CD8-positive, alpha-beta memory T cell (primary cell): ENCODE measurements around the gene FAM174B. TPM values are rescaled to one million over a fixed set of nuclear protein-coding genes. Genes with fewer than 3 reads are reported as not detected.

Experiments used
- CTCF ChIA-PET: fragments of 350-600 bp; sonication (Branson Sonifier 250); formaldehyde crosslinking; loops from one replicate; lab custom pipeline; 2021; ENCODE audit warnings: antibody characterized with exemption; lab: Charles Lee
- POLR2A ChIA-PET: fragments of 350-600 bp; sonication (Branson Sonifier 250); formaldehyde crosslinking; loops from one replicate; lab custom pipeline; 2021; ENCODE audit warnings: antibody characterized with exemption; lab: Charles Lee
- DNase-seq, 5 donors: peaks; one replicate each; pipeline versions ENCODE4 v3.0.0 to v3.0.0-alpha.2; 2020 to 2022; ENCODE audit warnings: mixed read lengths in 1 of 5
- H3K27ac ChIP-seq: one replicate; pipeline ENCODE4 v1.7.0; 2013; ENCODE audit warnings: low read depth, mild to moderate bottlenecking, low read length, moderate library complexity
- H3K27me3 ChIP-seq: 2 replicates; pipeline ENCODE4 v1.7.0; 2013; ENCODE audit warnings: low read length, mild to moderate bottlenecking; ENCODE audit not compliant: insufficient read depth, poor library complexity, severe bottlenecking
- H3K36me3 ChIP-seq: 2 replicates; pipeline ENCODE4 v1.7.0; 2013; ENCODE audit warnings: mild to moderate bottlenecking, low read length, moderate library complexity; ENCODE audit not compliant: insufficient read depth
- H3K4me1 ChIP-seq: 2 replicates; pipeline ENCODE4 v1.7.0; 2013; ENCODE audit warnings: mild to moderate bottlenecking, low read length, moderate library complexity; ENCODE audit not compliant: insufficient read depth
- H3K4me3 ChIP-seq: 2 replicates; pipeline ENCODE4 v1.7.0; 2013; ENCODE audit warnings: mild to moderate bottlenecking, low read length
- H3K9me3 ChIP-seq: 2 replicates; pipeline ENCODE4 v1.7.0; 2013; ENCODE audit warnings: mild to moderate bottlenecking, low read length
- H3K27ac Mint-ChIP-seq, 8 donors: one replicate each; pipeline ENCODE4 v1.8.0; 2020 to 2021; ENCODE audit warnings: mixed read lengths in 8 of 8, mild to moderate bottlenecking in 6 of 8, inconsistent platforms in 3 of 8, moderate library complexity in 3 of 8
- H3K27me3 Mint-ChIP-seq, 2 donors: one replicate each; pipeline ENCODE4 v1.8.0; 2020 to 2021; ENCODE audit warnings: mixed read lengths in 2 of 2, mild to moderate bottlenecking in 1 of 2, moderate library complexity in 1 of 2
- H3K36me3 Mint-ChIP-seq, 3 donors: one replicate each; pipeline ENCODE4 v1.8.0; 2020 to 2021; ENCODE audit warnings: mixed read lengths in 3 of 3, inconsistent platforms in 1 of 3, mild to moderate bottlenecking in 1 of 3
- H3K4me1 Mint-ChIP-seq, 3 donors: one replicate each; pipeline ENCODE4 v1.8.0; 2020 to 2021; ENCODE audit warnings: mixed read lengths in 3 of 3, inconsistent platforms in 1 of 3, mild to moderate bottlenecking in 1 of 3
- H3K4me3 Mint-ChIP-seq, 7 donors: one replicate each; pipeline ENCODE4 v1.8.0; 2020 to 2021; ENCODE audit warnings: mixed read lengths in 7 of 7, mild to moderate bottlenecking in 6 of 7, moderate library complexity in 4 of 7, inconsistent platforms in 2 of 7
- H3K9me3 Mint-ChIP-seq, 5 donors: one replicate each; pipeline ENCODE4 v1.8.0; 2020 to 2022; ENCODE audit warnings: mixed read lengths in 5 of 5, mild to moderate bottlenecking in 3 of 5, moderate library complexity in 2 of 5, inconsistent platforms in 1 of 5
- polyA plus RNA-seq: library from polyadenylated mRNA; unstranded; fragments of 300-500 nt; fragmentation: Illumina TruSeq; gene quantifications from one replicate; pipeline ENCODE4 v1.2.3, GENCODE V29; 2021
- total RNA-seq, 2 experiments: library from RNA; stranded (reverse); gene quantifications; one replicate each; pipeline ENCODE4 v1.2.3, GENCODE V29; 2021

Gene FAM174B
- total RNA-seq (1 to 10 TPM; 3.9 TPM), polyA plus RNA-seq (0.82 TPM)

DNA sequence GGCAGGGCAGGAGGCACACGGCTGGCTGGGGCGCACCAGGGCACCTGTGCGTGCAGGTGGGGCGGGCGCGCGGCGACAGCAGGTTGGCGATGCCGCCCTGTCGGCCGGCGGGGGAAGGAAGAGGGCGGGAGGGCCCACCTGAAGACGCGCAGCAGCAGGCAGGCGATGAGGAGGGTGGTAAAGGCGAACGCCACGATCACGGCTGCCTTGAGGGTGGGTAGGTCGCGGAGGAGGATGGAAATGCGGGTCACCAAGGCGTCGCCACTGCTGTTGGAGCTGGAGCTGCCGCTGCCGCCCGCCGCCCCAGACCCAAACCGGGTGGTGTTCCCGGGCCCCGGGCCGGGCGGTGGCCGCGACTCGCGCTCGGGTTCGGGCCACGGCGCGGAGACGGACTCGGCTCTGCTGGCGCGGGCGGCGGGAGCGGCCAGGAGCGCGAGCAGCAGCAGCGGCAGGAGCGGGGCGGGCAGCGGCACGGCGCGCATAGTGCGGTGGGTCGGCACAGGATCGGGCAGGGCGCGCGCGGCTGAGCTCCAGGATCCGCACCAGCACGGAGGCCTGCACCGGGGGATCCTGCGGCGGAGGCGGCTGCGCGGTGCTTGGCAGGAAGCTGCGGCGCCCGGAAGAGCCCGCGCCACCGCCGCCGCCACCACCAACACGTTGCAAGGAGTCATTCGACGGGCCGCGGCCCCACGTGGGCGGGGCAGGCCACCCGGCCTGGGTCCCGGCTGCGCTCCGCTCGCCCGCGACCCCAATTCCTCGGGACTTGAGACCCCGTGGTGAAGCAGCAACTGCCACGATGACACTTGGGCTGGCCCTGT lies at the start of gene FAM174B:
Gene FAM174B, minus strand, starts transcription at position 598 of the 818 bp plus-strand sequence.
- Mint-ChIP-seq H3K4me1 (peaks cover 5 to 14% (median 14%) of the 10 kb centered on the region in 3 donors), H3K4me3 (peak within 1 kb of the TSS in 6 of 7 donors; percentile 53 to 70 (median 61)), H3K27ac (no peak within 1 kb of the TSS), H3K9me3 (peaks cover 0 to 13% (median 3%) of the 10 kb centered on the region in 5 donors), H3K36me3 (peaks cover 0 to 3% (median 0%) of the 10 kb centered on the region in 3 donors), H3K27me3 (peaks cover 27 to 67% of the 10 kb centered on the region in 2 donors)
- no peaks in the 10 kb centered on the region for H3K4me1 ChIP-seq
- H3K36me3 ChIP-seq = no peaks in the 10 kb centered on the region
- ChIA-PET POLR2A (no interaction called here), CTCF (interaction anchor here (0.7 kb wide), 1 partner anchor 1581 kb away, joined by 3 read pairs; no protein-coding TSS in a partner anchor)
- no peaks in the 10 kb centered on the region for H3K9me3 ChIP-seq
- peak in 1 of 5 donors; percentile 10 for DNase-seq
- H3K27me3 ChIP-seq = no peaks in the 10 kb centered on the region
- no peak within 1 kb of the TSS for H3K27ac ChIP-seq
- H3K4me3 ChIP-seq = no peak within 1 kb of the TSS

DNA sequence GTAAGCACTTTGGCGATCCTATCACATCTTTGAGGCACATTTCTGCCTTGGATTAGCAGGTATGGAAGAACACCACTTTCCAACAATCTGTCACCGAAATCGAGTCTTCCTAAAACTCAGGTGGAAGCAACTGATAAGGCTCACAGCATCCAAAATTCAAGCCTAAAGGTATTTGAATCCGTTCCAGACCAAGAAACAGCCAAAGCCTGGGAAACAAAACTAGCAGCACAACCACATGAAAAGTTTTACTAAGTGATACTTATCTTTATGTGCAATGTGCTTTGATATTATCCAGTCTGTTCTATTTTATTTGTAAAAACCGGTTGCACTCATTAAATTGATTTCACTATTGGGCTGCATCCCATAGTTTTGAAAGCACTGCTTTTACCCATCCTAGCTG lies 40.5 kb upstream of the FAM174B start:
- H3K27me3 ChIP-seq = no peaks in the 10 kb centered on the region
- ChIA-PET POLR2A (no interaction called here), CTCF (no interaction called here)
- no peak overlapping the region for H3K27ac ChIP-seq
- H3K4me1 ChIP-seq = no peaks in the 10 kb centered on the region
- no peak overlapping the region for H3K4me3 ChIP-seq
- no peak for DNase-seq
- no peaks in the 10 kb centered on the region for H3K36me3 ChIP-seq
- H3K4me1 Mint-ChIP-seq = no peaks in the 10 kb centered on the region
- no peak overlapping the region for H3K27ac Mint-ChIP-seq
- peaks cover 0 to 3% (median 1%) of the 10 kb centered on the region in 5 donors for H3K9me3 Mint-ChIP-seq
- peaks cover 12 to 28% of the 10 kb centered on the region in 2 donors for H3K27me3 Mint-ChIP-seq
- H3K36me3 Mint-ChIP-seq = peaks cover 0 to 3% (median 0%) of the 10 kb centered on the region in 3 donors
- H3K4me3 Mint-ChIP-seq = no peak overlapping the region
- H3K9me3 ChIP-seq = no peaks in the 10 kb centered on the region

DNA sequence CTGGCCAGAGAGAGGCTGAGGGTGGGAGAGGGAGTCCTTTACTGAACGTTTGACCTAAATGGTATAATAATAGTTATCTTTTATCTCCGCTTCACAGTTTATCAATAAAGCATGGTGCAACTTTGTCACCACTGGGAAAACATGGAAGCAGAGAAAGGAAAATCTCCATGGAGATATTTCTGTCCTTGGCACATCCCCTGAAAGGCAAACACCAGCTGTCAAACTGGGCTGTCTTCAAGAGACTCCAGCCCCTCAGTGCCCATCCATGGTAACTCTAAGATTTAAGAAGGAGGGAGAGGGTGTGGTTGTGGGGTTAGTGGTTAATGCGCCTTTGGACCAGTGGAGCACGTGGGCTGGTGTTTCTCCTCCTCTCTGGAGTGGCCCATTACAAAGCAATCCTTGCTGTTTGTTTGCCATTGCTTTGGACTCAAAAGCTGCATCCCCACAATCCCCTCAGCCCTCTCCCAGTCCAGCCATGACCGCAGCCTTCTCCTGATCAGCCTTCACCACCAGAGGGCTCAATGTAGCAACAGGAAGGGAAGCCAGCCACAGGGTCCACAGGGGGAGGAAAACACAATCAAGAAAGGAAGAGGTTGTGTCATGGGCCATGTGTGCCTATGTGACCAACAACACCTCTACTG lies 38.2 kb upstream of the FAM174B start:
- Mint-ChIP-seq H3K36me3 (peaks cover 0 to 4% (median 0%) of the 10 kb centered on the region in 3 donors), H3K27me3 (peaks cover 9 to 29% of the 10 kb centered on the region in 2 donors), H3K27ac (no peak overlapping the region), H3K9me3 (peaks cover 3 to 9% (median 8%) of the 10 kb centered on the region in 5 donors), H3K4me3 (no peak overlapping the region), H3K4me1 (no peaks in the 10 kb centered on the region)
- H3K27ac ChIP-seq = no peak overlapping the region
- no peaks in the 10 kb centered on the region for H3K9me3 ChIP-seq
- ChIA-PET CTCF (no interaction called here), POLR2A (no interaction called here)
- no peaks in the 10 kb centered on the region for H3K27me3 ChIP-seq
- no peak overlapping the region for H3K4me3 ChIP-seq
- H3K4me1 ChIP-seq = no peaks in the 10 kb centered on the region
- no peaks in the 10 kb centered on the region for H3K36me3 ChIP-seq
- no peak for DNase-seq

DNA sequence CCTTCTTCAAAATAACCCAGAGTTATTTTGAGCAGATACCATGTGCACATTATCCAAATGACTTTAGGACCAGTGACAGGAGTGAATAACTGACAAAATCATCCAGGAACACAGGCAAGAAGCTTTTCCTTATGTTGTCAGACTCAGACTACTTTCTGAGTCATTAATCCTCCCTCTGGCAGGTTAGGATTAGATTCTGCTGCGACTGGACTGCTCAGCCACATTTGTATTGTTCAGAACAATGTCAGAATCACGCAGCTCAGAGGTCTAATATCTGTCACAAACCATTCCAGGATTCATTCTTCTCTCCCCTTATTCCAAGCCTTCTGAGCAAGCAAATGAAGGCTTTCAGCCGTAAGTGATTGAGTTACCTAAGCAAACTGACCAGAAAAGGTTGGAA lies 34.8 kb upstream of the FAM174B start:
- POLR2A ChIA-PET = no interaction called here

DNA sequence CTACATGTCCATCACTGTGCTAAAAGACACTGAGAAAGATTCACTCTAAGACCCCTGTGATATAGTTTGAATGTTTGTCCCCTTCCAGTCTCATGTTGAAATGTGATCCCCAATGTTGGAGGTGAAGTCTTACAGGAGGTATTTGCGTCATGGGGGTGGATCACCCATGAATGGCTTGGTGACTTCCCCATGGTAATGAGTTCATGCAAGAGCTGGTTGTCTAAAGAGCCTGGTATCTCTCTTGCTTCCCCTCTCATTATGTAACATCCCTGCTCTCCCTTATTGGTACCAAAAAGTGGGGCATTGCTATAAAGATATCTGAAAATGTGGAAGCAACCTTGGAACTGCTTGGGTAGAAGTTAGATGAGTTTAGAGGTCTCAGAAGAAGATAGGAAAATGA lies 32.2 kb upstream of the FAM174B start:
- Mint-ChIP-seq H3K27ac (no peak overlapping the region), H3K36me3 (peaks cover 0 to 7% (median 1%) of the 10 kb centered on the region in 3 donors), H3K4me3 (no peak overlapping the region), H3K27me3 (peaks cover 7 to 22% of the 10 kb centered on the region in 2 donors), H3K9me3 (peaks cover 7 to 16% (median 13%) of the 10 kb centered on the region in 5 donors), H3K4me1 (no peaks in the 10 kb centered on the region)
- no peaks in the 10 kb centered on the region for H3K4me1 ChIP-seq
- no peak overlapping the region for H3K27ac ChIP-seq
- no peaks in the 10 kb centered on the region for H3K27me3 ChIP-seq
- H3K4me3 ChIP-seq = no peak overlapping the region
- ChIA-PET POLR2A (no interaction called here), CTCF (no interaction called here)
- H3K36me3 ChIP-seq = no peaks in the 10 kb centered on the region
- DNase-seq = no peak
- H3K9me3 ChIP-seq = no peaks in the 10 kb centered on the region

More for the DNA sequence above, 34.8 kb upstream of the FAM174B start:
- H3K9me3 Mint-ChIP-seq = peaks cover 7 to 16% (median 13%) of the 10 kb centered on the region in 5 donors
- CTCF ChIA-PET = no interaction called here
- DNase-seq = no peak
- H3K4me1 ChIP-seq = no peaks in the 10 kb centered on the region
- H3K4me1 Mint-ChIP-seq = no peaks in the 10 kb centered on the region
- no peak overlapping the region for H3K27ac Mint-ChIP-seq
- no peaks in the 10 kb centered on the region for H3K36me3 ChIP-seq
- peaks cover 0 to 7% (median 1%) of the 10 kb centered on the region in 3 donors for H3K36me3 Mint-ChIP-seq
- H3K27me3 ChIP-seq = no peaks in the 10 kb centered on the region
- H3K4me3 ChIP-seq = no peak overlapping the region
- no peak overlapping the region for H3K27ac ChIP-seq
- peaks cover 6 to 10% of the 10 kb centered on the region in 2 donors for H3K27me3 Mint-ChIP-seq
- H3K9me3 ChIP-seq = no peaks in the 10 kb centered on the region
- H3K4me3 Mint-ChIP-seq = no peak overlapping the region

DNA sequence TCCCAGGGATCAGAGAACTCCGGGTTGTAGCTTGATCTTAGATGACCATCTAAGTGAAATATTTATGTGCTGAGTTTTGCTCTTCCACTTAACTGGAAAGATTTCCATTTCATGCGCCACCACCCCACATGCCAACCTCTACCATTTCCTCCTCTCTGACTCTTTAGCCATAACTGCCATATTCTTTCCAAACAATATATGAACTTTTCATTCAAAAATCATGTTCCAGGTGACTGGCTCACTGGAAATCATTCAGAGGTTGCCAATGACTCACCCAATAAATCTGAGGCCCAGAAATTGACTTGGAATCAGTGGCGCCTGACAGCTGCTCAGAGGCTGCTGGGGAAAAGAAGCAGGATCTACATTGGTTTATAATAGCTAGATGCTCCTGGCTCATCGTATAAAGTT lies 31.6 kb upstream of the FAM174B start:
- Mint-ChIP-seq H3K27ac (no peak overlapping the region), H3K4me3 (no peak overlapping the region), H3K36me3 (peaks cover 0 to 7% (median 1%) of the 10 kb centered on the region in 3 donors), H3K9me3 (peaks cover 7 to 16% (median 13%) of the 10 kb centered on the region in 5 donors), H3K4me1 (no peaks in the 10 kb centered on the region), H3K27me3 (peaks cover 6 to 26% of the 10 kb centered on the region in 2 donors)
- Histone ChIP-seq H3K4me1 (no peaks in the 10 kb centered on the region), H3K9me3 (no peaks in the 10 kb centered on the region), H3K36me3 (no peaks in the 10 kb centered on the region), H3K27ac (no peak overlapping the region), H3K4me3 (no peak overlapping the region), H3K27me3 (no peaks in the 10 kb centered on the region)
- ChIA-PET CTCF (no interaction called here), POLR2A (no interaction called here)
- no peak for DNase-seq

DNA sequence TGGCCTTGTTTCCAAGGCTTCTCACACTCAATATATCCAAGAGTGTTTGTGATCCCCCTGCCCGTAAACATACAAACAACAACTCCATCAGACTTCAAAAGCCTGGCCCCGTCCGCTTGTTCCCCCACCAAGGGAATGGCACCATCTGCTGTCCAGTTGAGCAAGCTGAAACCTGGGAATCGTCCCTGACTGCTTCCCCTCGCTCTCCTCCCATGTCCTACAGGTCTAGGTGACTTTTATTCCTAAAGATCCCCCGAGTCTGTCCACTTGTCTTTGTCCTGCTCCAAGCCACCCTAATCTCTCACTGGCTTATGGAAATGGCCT lies 27.9 kb upstream of the FAM174B start:
- Mint-ChIP-seq H3K36me3 (peaks cover 0 to 7% (median 0%) of the 10 kb centered on the region in 3 donors), H3K4me3 (no peak overlapping the region), H3K4me1 (no peaks in the 10 kb centered on the region), H3K9me3 (peaks cover 4 to 8% (median 7%) of the 10 kb centered on the region in 5 donors), H3K27ac (no peak overlapping the region), H3K27me3 (peaks cover 1 to 35% of the 10 kb centered on the region in 2 donors)
- no peaks in the 10 kb centered on the region for H3K4me1 ChIP-seq
- H3K36me3 ChIP-seq = no peaks in the 10 kb centered on the region
- CTCF ChIA-PET = no interaction called here
- no peak for DNase-seq
- POLR2A ChIA-PET = no interaction called here
- H3K9me3 ChIP-seq = no peaks in the 10 kb centered on the region
- no peak overlapping the region for H3K4me3 ChIP-seq
- H3K27me3 ChIP-seq = no peaks in the 10 kb centered on the region
- H3K27ac ChIP-seq = no peak overlapping the region
